ENCODE measurements around the gene HPSE2.

The HPSE2 gene

GRCh38 chr10:98664329-98665042 is 571.2 kb downstream of the HPSE2 start:
- H3K4me1 ChIP-seq (ENCODE audit: insufficient read depth, low read length) = no peaks in the 10 kb centered on the region
- ATAC-seq (ENCODE audit: insufficient read depth, low read depth) = peak; percentile 39; the same call in 2 of the 3 replicates
- no peaks in the 10 kb centered on the region for H3K36me3 ChIP-seq (ENCODE audit: insufficient read depth, low read length)
- H4K20me1 ChIP-seq (ENCODE audit: insufficient read depth, low read length) = no peaks in the 10 kb centered on the region
- no peak overlapping the region for H3K9ac ChIP-seq (ENCODE audit: low read depth, low read length)
- no peaks in the 10 kb centered on the region for H3K79me2 ChIP-seq (ENCODE audit: insufficient read depth, low read length)
- DNase-seq = peak; percentile 9
- H3K9me3 ChIP-seq (ENCODE audit: insufficient read depth, low read length, severe bottlenecking) = peaks cover 8% of the 10 kb centered on the region
- no peak overlapping the region for H3K27ac ChIP-seq (ENCODE audit: low read length)
- H3K4me2 ChIP-seq (ENCODE audit: insufficient read depth, low read length) = no peak overlapping the region
- no peak overlapping the region for H3K4me3 ChIP-seq (ENCODE audit: low read depth in 1 of 2, low read length in 2 of 2)
- TF ChIP-seq CTCF (IDR thresholded peaks at IDR 0.05; ENCODE audit: borderline replicate concordance, extremely low read depth, low read length, poor library complexity, severe bottlenecking) (peak; percentile 63), EZH2 (IDR thresholded peaks at IDR 0.05; ENCODE audit: borderline replicate concordance, low read depth, low read length, severe bottlenecking) (no peak)
- H2AFZ ChIP-seq (ENCODE audit: low read depth, low read length) = no peak overlapping the region
- no peaks in the 10 kb centered on the region for H3K27me3 ChIP-seq (ENCODE audit: insufficient read depth, low read length, poor library complexity)

- ATAC-seq (ENCODE audit: insufficient read depth, low read depth) = no peak
These were observed 575.7 kb downstream of the HPSE2 start for GRCh38 chr10:98659951-98660350.

GRCh38 chr10:98655492-98655891 is 580.2 kb downstream of the HPSE2 start:
- no peak overlapping the region for H2AFZ ChIP-seq (ENCODE audit: low read depth, low read length)
- no peaks in the 10 kb centered on the region for H3K36me3 ChIP-seq (ENCODE audit: insufficient read depth, low read length)

More at GRCh38 chr10:98659951-98660350, 575.7 kb downstream of the HPSE2 start:
- Histone ChIP-seq H3K79me2 (ENCODE audit: insufficient read depth, low read length) (no peaks in the 10 kb centered on the region), H3K4me2 (ENCODE audit: insufficient read depth, low read length) (no peak overlapping the region), H3K4me3 (ENCODE audit: low read depth in 1 of 2, low read length in 2 of 2) (no peak overlapping the region), H3K27me3 (ENCODE audit: insufficient read depth, low read length, poor library complexity) (no peaks in the 10 kb centered on the region), H3K36me3 (ENCODE audit: insufficient read depth, low read length) (no peaks in the 10 kb centered on the region), H2AFZ (ENCODE audit: low read depth, low read length) (no peak overlapping the region), H3K4me1 (ENCODE audit: insufficient read depth, low read length) (no peaks in the 10 kb centered on the region), H3K9me3 (ENCODE audit: insufficient read depth, low read length, severe bottlenecking) (peaks cover 8% of the 10 kb centered on the region), H4K20me1 (ENCODE audit: insufficient read depth, low read length) (no peaks in the 10 kb centered on the region), H3K27ac (ENCODE audit: low read length) (no peak overlapping the region), H3K9ac (ENCODE audit: low read depth, low read length) (no peak overlapping the region)
- no peak for DNase-seq
- no peak for TF ChIP-seq EZH2 (IDR thresholded peaks at IDR 0.05; ENCODE audit: borderline replicate concordance, low read depth, low read length, severe bottlenecking)
- no peak for TF ChIP-seq CTCF (IDR thresholded peaks at IDR 0.05; ENCODE audit: borderline replicate concordance, extremely low read depth, low read length, poor library complexity, severe bottlenecking)

More at GRCh38 chr10:98655492-98655891, 580.2 kb downstream of the HPSE2 start:
- Histone ChIP-seq H3K27me3 (ENCODE audit: insufficient read depth, low read length, poor library complexity) (no peaks in the 10 kb centered on the region), H3K9me3 (ENCODE audit: insufficient read depth, low read length, severe bottlenecking) (no peaks in the 10 kb centered on the region), H4K20me1 (ENCODE audit: insufficient read depth, low read length) (no peaks in the 10 kb centered on the region), H3K9ac (ENCODE audit: low read depth, low read length) (no peak overlapping the region), H3K4me1 (ENCODE audit: insufficient read depth, low read length) (no peaks in the 10 kb centered on the region), H3K4me2 (ENCODE audit: insufficient read depth, low read length) (no peak overlapping the region), H3K4me3 (ENCODE audit: low read depth in 1 of 2, low read length in 2 of 2) (no peak overlapping the region), H3K79me2 (ENCODE audit: insufficient read depth, low read length) (no peaks in the 10 kb centered on the region), H3K27ac (ENCODE audit: low read length) (no peak overlapping the region)
- TF ChIP-seq CTCF (IDR thresholded peaks at IDR 0.05; ENCODE audit: borderline replicate concordance, extremely low read depth, low read length, poor library complexity, severe bottlenecking) (no peak), EZH2 (IDR thresholded peaks at IDR 0.05; ENCODE audit: borderline replicate concordance, low read depth, low read length, severe bottlenecking) (no peak)
- DNase-seq (no peak), ATAC-seq (ENCODE audit: insufficient read depth, low read depth) (no peak)

Data from DND-41 (cell line).